Measurements from ENCODE around the gene NRN1L.

Gene NRN1L

GRCh38 chr16:67878232-67878631 is 6.5 kb upstream of the NRN1L start:
- Histone ChIP-seq H3F3A (ENCODE audit: low read depth) (no peaks in the 10 kb centered on the region), H3K9me3 (ENCODE audit: insufficient read depth, low read depth, low read length) (no peaks in the 10 kb centered on the region), H3K9ac (ENCODE audit: low read depth, low read length, poor library complexity, severe bottlenecking) (no peak overlapping the region), H3K4me3 (ENCODE audit: low read length, poor library complexity, severe bottlenecking) (no peak overlapping the region), H3K9me2 (replicated peaks; ENCODE audit: low read depth, low read length) (no peaks in the 10 kb centered on the region), H2AFZ (ENCODE audit: low read length) (no peak overlapping the region), H4K20me1 (ENCODE audit: insufficient read depth, low read length, poor library complexity, severe bottlenecking) (peaks cover 34% of the 10 kb centered on the region), H3K4me1 (ENCODE audit: insufficient read depth, low read length, poor library complexity, severe bottlenecking) (peaks cover 23% of the 10 kb centered on the region), H3K27me3 (ENCODE audit: insufficient read depth, low read length, poor library complexity, severe bottlenecking) (no peaks in the 10 kb centered on the region), H3K4me2 (ENCODE audit: low read depth, low read length, poor library complexity, severe bottlenecking) (no peak overlapping the region), H3K79me2 (ENCODE audit: insufficient read depth, low read length) (peaks cover 43% of the 10 kb centered on the region), H3K36me3 (ENCODE audit: insufficient read depth, low read length) (peaks cover 68% of the 10 kb centered on the region; the same call in 1 of the 2 replicates)
- TF ChIP-seq EZH2phosphoT487 (IDR thresholded peaks at IDR 0.05; ENCODE audit: borderline replicate concordance), result no peak
- no peak for TF ChIP-seq CTCF (conservative IDR thresholded peaks at IDR 0.05; ENCODE audit: low read length)

GRCh38 chr16:67878846-67879245 is 5.8 kb upstream of the NRN1L start:
- Histone ChIP-seq H3K79me2 (ENCODE audit: insufficient read depth, low read length) (peaks cover 37% of the 10 kb centered on the region), H3K4me2 (ENCODE audit: low read depth, low read length, poor library complexity, severe bottlenecking) (no peak overlapping the region), H2AFZ (ENCODE audit: low read length) (no peak overlapping the region), H3F3A (ENCODE audit: low read depth) (no peaks in the 10 kb centered on the region), H3K9me3 (ENCODE audit: insufficient read depth, low read depth, low read length) (no peaks in the 10 kb centered on the region), H3K27me3 (ENCODE audit: insufficient read depth, low read length, poor library complexity, severe bottlenecking) (no peaks in the 10 kb centered on the region), H3K9ac (ENCODE audit: low read depth, low read length, poor library complexity, severe bottlenecking) (no peak overlapping the region), H3K36me3 (ENCODE audit: insufficient read depth, low read length) (peaks cover 73% of the 10 kb centered on the region; the same call in 1 of the 2 replicates), H3K4me3 (ENCODE audit: low read length, poor library complexity, severe bottlenecking) (no peak overlapping the region), H4K20me1 (ENCODE audit: insufficient read depth, low read length, poor library complexity, severe bottlenecking) (peaks cover 28% of the 10 kb centered on the region), H3K4me1 (ENCODE audit: insufficient read depth, low read length, poor library complexity, severe bottlenecking) (peaks cover 19% of the 10 kb centered on the region), H3K9me2 (replicated peaks; ENCODE audit: low read depth, low read length) (no peaks in the 10 kb centered on the region)
- TF ChIP-seq EZH2phosphoT487 (IDR thresholded peaks at IDR 0.05; ENCODE audit: borderline replicate concordance), result no peak
- no peak for TF ChIP-seq CTCF (conservative IDR thresholded peaks at IDR 0.05; ENCODE audit: low read length)

- Histone ChIP-seq H3K79me2 (ENCODE audit: insufficient read depth, low read length) (peaks cover 31% of the 10 kb centered on the region), H4K20me1 (ENCODE audit: insufficient read depth, low read length, poor library complexity, severe bottlenecking) (peaks cover 22% of the 10 kb centered on the region), H3K36me3 (ENCODE audit: insufficient read depth, low read length) (peaks cover 79% of the 10 kb centered on the region; the same call in 1 of the 2 replicates), H3K9me3 (ENCODE audit: insufficient read depth, low read depth, low read length) (no peaks in the 10 kb centered on the region), H3K27me3 (ENCODE audit: insufficient read depth, low read length, poor library complexity, severe bottlenecking) (no peaks in the 10 kb centered on the region), H3F3A (ENCODE audit: low read depth) (no peaks in the 10 kb centered on the region), H3K4me1 (ENCODE audit: insufficient read depth, low read length, poor library complexity, severe bottlenecking) (peaks cover 13% of the 10 kb centered on the region), H3K4me3 (ENCODE audit: low read length, poor library complexity, severe bottlenecking) (no peak overlapping the region), H3K9me2 (replicated peaks; ENCODE audit: low read depth, low read length) (no peaks in the 10 kb centered on the region), H3K9ac (ENCODE audit: low read depth, low read length, poor library complexity, severe bottlenecking) (no peak overlapping the region), H3K4me2 (ENCODE audit: low read depth, low read length, poor library complexity, severe bottlenecking) (no peak overlapping the region), H2AFZ (ENCODE audit: low read length) (no peak overlapping the region)
- TF ChIP-seq EZH2phosphoT487 (IDR thresholded peaks at IDR 0.05; ENCODE audit: borderline replicate concordance), result no peak
- no peak for TF ChIP-seq CTCF (conservative IDR thresholded peaks at IDR 0.05; ENCODE audit: low read length)
Observed at GRCh38 chr16:67879462-67879861, 5.2 kb upstream of the NRN1L start.

All from Loucy (cell line).